GM12878 (cell line): ENCODE measurements around the gene PPP5C. TPM values are rescaled to one million over a fixed set of nuclear protein-coding genes. Genes with fewer than 3 reads are reported as not detected.

Source experiments
- ATAC-seq: fragments of 200-7000 bp; cut with Tn5 transposase; 3 replicates; pipeline ENCODE4 v1.9.1; 2020; ENCODE audit warnings: mild to moderate bottlenecking, moderate library complexity
- BruUV-seq: library from RNA; stranded (reverse); fragments of 400-500 nt; replicated peaks from 2 replicates; lab custom pipeline; 2021; lab: Mats Ljungman, UMichigan
- CTCF ChIA-PET: fragments of 300-600 bp; sonication (Branson Sonifier 250); formaldehyde crosslinking; extraction: SDS; loops from one replicate; lab custom pipeline; 2021; ENCODE audit warnings: inconsistent platforms; lab: Yijun Ruan, JAX
- POLR2A ChIA-PET: fragments of 350-600 bp; formaldehyde crosslinking; extraction: SDS; loops from one replicate; lab custom pipeline; 2021; ENCODE audit warnings: inconsistent platforms; lab: Charles Lee
- RAD21 ChIA-PET: fragments of 300-600 bp; sonication (Branson Sonifier 250); formaldehyde crosslinking; loops from one replicate; lab custom pipeline; 2023; ENCODE audit warnings: antibody characterized with exemption; ENCODE audit not compliant: unreplicated experiment; lab: Charles Lee
- SMC1A ChIA-PET: fragments of 300-600 bp; sonication (Branson Sonifier 250); formaldehyde crosslinking; loops from one replicate; lab custom pipeline; 2023; ENCODE audit not compliant: unreplicated experiment, uncharacterized antibody; lab: Charles Lee
- DNase-seq: peaks from one replicate; pipeline ENCODE4 v3.0.0-alpha.2; 2011; ENCODE audit warnings: low read depth, low spot score
- FAIRE-seq: peaks from 3 replicates; lab custom pipeline; 2011; peaks lifted over from hg19 to GRCh38; lab: Jason Lieb, UNC
- H2AFZ ChIP-seq: 2 replicates; pipeline ENCODE4 v1.6.0; 2011; ENCODE audit warnings: low read depth, low read length, control low read depth; ENCODE audit not compliant: control insufficient read depth
- H3K27ac ChIP-seq: 2 replicates; pipeline ENCODE4 v1.5.1; 2011; ENCODE audit warnings: control low read depth; ENCODE audit not compliant: control insufficient read depth, insufficient read depth
- H3K27me3 ChIP-seq, 2 experiments: replicated peaks in 1 of 2; 2 replicates each; pipeline versions ENCODE4 v1.6.0 to v1.6.1; 2011; ENCODE audit warnings: low read length in 1 of 2; ENCODE audit not compliant: control insufficient read depth in 2 of 2, insufficient read depth in 2 of 2
- H3K36me3 ChIP-seq, 2 experiments: 2 replicates each; pipeline ENCODE4 v1.5.1; 2011; ENCODE audit warnings: low read length in 1 of 2; ENCODE audit not compliant: control insufficient read depth in 2 of 2, insufficient read depth in 2 of 2
- H3K4me1 ChIP-seq: 2 replicates; pipeline ENCODE4 v1.6.1; 2011; ENCODE audit warnings: mild to moderate bottlenecking, low read length, moderate library complexity, mixed read lengths; ENCODE audit not compliant: control insufficient read depth, insufficient read depth
- H3K4me2 ChIP-seq: 2 replicates; pipeline ENCODE4 v1.6.0; 2011; ENCODE audit warnings: control low read depth; ENCODE audit not compliant: control insufficient read depth, insufficient read depth
- H3K4me3 ChIP-seq: fragments of 200-600 bp; sonication (generic); 2 replicates; pipeline ENCODE4 v1.5.1; 2016
- H3K79me2 ChIP-seq: 2 replicates; pipeline ENCODE4 v1.6.0; 2011; ENCODE audit warnings: low read length; ENCODE audit not compliant: control insufficient read depth, insufficient read depth
- H3K9ac ChIP-seq: 2 replicates; pipeline ENCODE4 v1.8.0; 2011; ENCODE audit warnings: low read length, control low read depth, mixed read lengths; ENCODE audit not compliant: control insufficient read depth, insufficient read depth
- H3K9me3 ChIP-seq: replicated peaks from 3 replicates; pipeline ENCODE4 v1.5.1; 2011; ENCODE audit warnings: mild to moderate bottlenecking, low read length; ENCODE audit not compliant: control insufficient read depth, insufficient read depth
- H4K20me1 ChIP-seq: 2 replicates; pipeline ENCODE4 v1.6.0; 2011; ENCODE audit not compliant: control insufficient read depth, insufficient read depth
- EED ChIP-seq: sonication (generic); IDR thresholded peaks from 2 replicates; pipeline ENCODE4 v1.6.1; 2016; ENCODE audit warnings: antibody characterized with exemption, low read depth
- MXI1 ChIP-seq: fragments of 150-350 bp; IDR thresholded peaks from 2 replicates; pipeline ENCODE4 v1.6.1; 2011; ENCODE audit warnings: low read depth, mild to moderate bottlenecking, inconsistent platforms, low read length, improper control_type of control experiment
- NFIC ChIP-seq: IDR thresholded peaks from 2 replicates; pipeline ENCODE4 v1.6.1; 2012; ENCODE audit warnings: low read depth, mild to moderate bottlenecking, inconsistent platforms, low read length, moderate library complexity
- ZNF687 ChIP-seq: fragments of 450-650 bp; IDR thresholded peaks from 2 replicates; pipeline ENCODE4 v1.6.1; 2017; ENCODE audit warnings: mild to moderate bottlenecking, moderate library complexity
- ZSCAN29 ChIP-seq: fragments of 450-650 bp; IDR thresholded peaks from 2 replicates; pipeline ENCODE4 v1.6.1; 2017; ENCODE audit warnings: mild to moderate bottlenecking, moderate library complexity
- WGBS: methylation state at CpG from one replicate; pipeline ENCODE4 v1.1.6; 2016; ENCODE audit warnings: low lambda C conversion rate; ENCODE audit not compliant: insufficient replicate concordance, insufficient coverage; ENCODE audit errors: missing lambda C conversion rate; 5-methylcytosine and 5-hydroxymethylcytosine counted together
- in situ Hi-C: fragments of 300-500 bp; cut with MboI; formaldehyde crosslinking; loops from 9 replicates; pipeline ENCODE4 v1.14.3; 2018; ENCODE audit warnings: mixed read lengths
- intact Hi-C: fragments of 100-400 bp; cut with micrococcal nuclease; formaldehyde crosslinking; loops from one replicate; pipeline ENCODE4 v1.14.2; 2022; ENCODE audit not compliant: unreplicated experiment
- polyA plus RNA-seq, 11 experiments: library from polyadenylated mRNA; depleted of rRNA in 4 of 11; unstranded in 6 of 11; stranded (reverse) in 5 of 11; fragments of >200 nt; fragmentation: Nextera tagmentation in 4 of 11; fragmentation: Illumina TruSeq in 1 of 11; extraction: Ambion mirVana in 4 of 11; extraction: Trizol in 1 of 11; gene quantifications; 1 replicate in 1 of 11; 2 replicates in 10 of 11; pipeline versions ENCODE4 v1.2.1 to v1.2.3, GENCODE V29; 2011 to 2016; ENCODE audit warnings: inconsistent platforms in 2 of 11, missing spikeins in 2 of 11, low read depth in 1 of 11
- total RNA-seq, 4 experiments: library from RNA; depleted of rRNA in 3 of 4; stranded (reverse); fragments of >200 nt in 3 of 4; fragmentation: Illumina TruSeq in 1 of 4; extraction: Trizol in 1 of 4; gene quantifications; 2 replicates each; pipeline versions ENCODE4 v1.2.1 to v1.2.3, GENCODE V29; 2013 to 2021

PPP5C gene
- total and polyA plus RNA-seq, 10 of the 15 experiments (the other 5 are each of a cell fraction or from before 2014, with no cell fraction given): 1.1 to 154 (median 94.5) TPM

DNA sequence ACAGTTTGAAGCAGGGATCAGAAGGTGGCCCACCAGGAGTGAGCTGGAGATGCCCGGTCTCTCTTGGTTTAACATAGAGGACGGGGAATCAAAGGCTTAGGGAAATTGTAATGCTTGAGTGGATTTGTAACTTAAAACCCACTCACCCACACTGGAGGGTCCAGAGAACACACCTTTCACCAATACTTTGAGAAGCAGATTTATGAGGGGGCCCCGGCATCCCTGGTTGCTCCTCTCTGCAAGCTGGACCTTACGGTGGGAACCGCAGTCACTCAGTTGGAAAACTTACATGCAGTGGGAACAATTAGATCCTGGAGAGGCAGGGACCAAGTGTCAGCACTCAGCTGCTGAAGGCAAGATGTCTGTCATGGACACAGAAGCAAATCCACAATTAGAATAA, 20.5 kb downstream of the PPP5C start:
- WGBS: 97% methylated on average over 5 of the region's 5 CpGs
- Histone ChIP-seq H3K9me3 (no peaks in the 10 kb centered on the region), H3K36me3 (peaks cover 23 to 25% of the 10 kb centered on the region in 2 experiments), H3K27me3 (no peaks in the 10 kb centered on the region), H3K9ac (no peak overlapping the region), H3K79me2 (peaks cover 12% of the 10 kb centered on the region), H3K4me1 (peaks cover 7% of the 10 kb centered on the region), H3K27ac (no peak overlapping the region), H3K4me3 (no peak overlapping the region), H4K20me1 (peaks cover 3% of the 10 kb centered on the region; the same call in 1 of the 2 replicates), H3K4me2 (no peak overlapping the region), H2AFZ (no peak overlapping the region)
- in situ Hi-C loops: no loop called here
- SMC1A ChIA-PET: no interaction called here
- ATAC-seq (no peak), FAIRE-seq (no peak), DNase-seq (no peak)
- CTCF ChIA-PET: interaction anchor here (2.1 kb wide), 1 partner anchor 20 kb away, joined by 11 read pairs; the partner anchor contains the start of gene PPP5C
- TF ChIP-seq ZSCAN29: no peak
- TF ChIP-seq ZNF687: no peak
- TF ChIP-seq EED: no peak
- no peak for TF ChIP-seq MXI1
- TF ChIP-seq NFIC: no peak
- no TSS peak for BruUV-seq
- RAD21 ChIA-PET: no interaction called here
- POLR2A ChIA-PET: no interaction called here
- intact Hi-C loops: no loop called here
